Measurements from ENCODE around the gene CDH6.

CDH6 gene

GRCh38 chr5:31225118-31225517 lies 31.6 kb downstream of the CDH6 start:
- TF ChIP-seq CTCF (conservative IDR thresholded peaks at IDR 0.05; ENCODE audit: low read depth, low read length): no peak

GRCh38 chr5:31225613-31226012 lies 32.1 kb downstream of the CDH6 start:
- no peak for DNase-seq (ENCODE audit: low read depth)
- TF ChIP-seq CTCF (conservative IDR thresholded peaks at IDR 0.05; ENCODE audit: low read depth, low read length): no peak
- H3K4me3 ChIP-seq (ENCODE audit: low read depth, low read length): no peak overlapping the region

More at GRCh38 chr5:31225118-31225517, 31.6 kb downstream of the CDH6 start:
- H3K4me3 ChIP-seq (ENCODE audit: low read depth, low read length): no peak overlapping the region
- peak; percentile 76 for DNase-seq (ENCODE audit: low read depth)

GRCh38 chr5:31226651-31227050 lies 33.2 kb downstream of the CDH6 start:
- TF ChIP-seq CTCF (conservative IDR thresholded peaks at IDR 0.05; ENCODE audit: low read depth, low read length): no peak
- no peak overlapping the region for H3K4me3 ChIP-seq (ENCODE audit: low read depth, low read length)
- DNase-seq (ENCODE audit: low read depth): no peak

GRCh38 chr5:31229266-31229665 lies 35.8 kb downstream of the CDH6 start:
- DNase-seq (ENCODE audit: low read depth): no peak
- H3K4me3 ChIP-seq (ENCODE audit: low read depth, low read length): no peak overlapping the region
- no peak for TF ChIP-seq CTCF (conservative IDR thresholded peaks at IDR 0.05; ENCODE audit: low read depth, low read length)

GRCh38 chr5:31231177-31231838 lies 37.8 kb downstream of the CDH6 start:
- DNase-seq (ENCODE audit: low read depth): no peak
- no peak for TF ChIP-seq CTCF (conservative IDR thresholded peaks at IDR 0.05; ENCODE audit: low read depth, low read length)

GRCh38 chr5:31232273-31232888 lies 38.9 kb downstream of the CDH6 start:
- peak; percentile 85 for DNase-seq (ENCODE audit: low read depth)
- TF ChIP-seq CTCF (conservative IDR thresholded peaks at IDR 0.05; ENCODE audit: low read depth, low read length): peak; percentile 90
- H3K4me3 ChIP-seq (ENCODE audit: low read depth, low read length): no peak overlapping the region

More at GRCh38 chr5:31231177-31231838, 37.8 kb downstream of the CDH6 start:
- no peak overlapping the region for H3K4me3 ChIP-seq (ENCODE audit: low read depth, low read length)

GRCh38 chr5:31235381-31235780 lies 41.9 kb downstream of the CDH6 start:
- no peak for TF ChIP-seq CTCF (conservative IDR thresholded peaks at IDR 0.05; ENCODE audit: low read depth, low read length)
- no peak overlapping the region for H3K4me3 ChIP-seq (ENCODE audit: low read depth, low read length)
- DNase-seq (ENCODE audit: low read depth): peak; percentile 17

All from choroid plexus epithelial cell (primary cell).